ENCODE results near the gene FUBP1. TPM values are rescaled to one million over a fixed set of nuclear protein-coding genes. Genes with fewer than 3 reads are reported as not detected.
"Not testable (repeated sequence)": the region's sequence is repeated elsewhere in the genome, so short reads cannot be mapped to it uniquely, and the experiment has no call there.

FUBP1 gene
- total and polyA plus RNA-seq, 2 of the 8 experiments (the other 6 are each of a cell fraction or from before 2014, with no cell fraction given), result 184 to 201 TPM

DNA sequence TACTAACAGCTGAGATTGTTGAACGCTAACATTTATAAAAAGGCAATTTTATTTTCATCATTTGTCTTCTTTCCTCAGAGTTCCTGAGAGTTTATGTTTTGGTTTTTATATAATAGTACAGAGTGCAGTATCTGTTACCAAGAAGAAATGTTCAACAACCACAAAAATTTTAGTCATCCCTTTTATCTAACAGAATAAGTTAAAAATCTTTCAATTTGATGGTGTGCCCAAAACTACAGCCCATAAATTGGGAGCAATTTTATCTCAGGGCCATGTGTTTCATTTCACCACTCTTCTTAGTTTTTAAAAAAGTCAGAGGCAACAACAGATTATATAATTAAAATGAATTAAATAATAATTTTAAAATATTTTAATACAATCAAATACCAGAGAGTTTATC, 53.4 kb downstream of the FUBP1 start (continued):
- TF ChIP-seq RNF2 (IDR thresholded peaks at IDR 0.05; ENCODE audit: borderline replicate concordance, low read depth, low read length, missing control alignments, poor library complexity, severe bottlenecking) (no peak), CTBP2 (IDR thresholded peaks at IDR 0.05; ENCODE audit: borderline replicate concordance, insufficient read depth, insufficient read length, low read length) (no peak), RAD21 (IDR thresholded peaks at IDR 0.05 in 1 of 2, conservative IDR thresholded peaks at IDR 0.05 in 1 of 2; ENCODE audit: low read depth in 2 of 2, low read length in 2 of 2) (no peak), SP4 (IDR thresholded peaks at IDR 0.05; ENCODE audit: low read length) (no peak), NRF1 (IDR thresholded peaks at IDR 0.05; ENCODE audit: low read depth, low read length) (no peak), EZH2 (IDR thresholded peaks at IDR 0.05; ENCODE audit: low read depth, low read length, severe bottlenecking) (no peak), ASH2L (IDR thresholded peaks at IDR 0.05; ENCODE audit: low read length) (no peak)

DNA sequence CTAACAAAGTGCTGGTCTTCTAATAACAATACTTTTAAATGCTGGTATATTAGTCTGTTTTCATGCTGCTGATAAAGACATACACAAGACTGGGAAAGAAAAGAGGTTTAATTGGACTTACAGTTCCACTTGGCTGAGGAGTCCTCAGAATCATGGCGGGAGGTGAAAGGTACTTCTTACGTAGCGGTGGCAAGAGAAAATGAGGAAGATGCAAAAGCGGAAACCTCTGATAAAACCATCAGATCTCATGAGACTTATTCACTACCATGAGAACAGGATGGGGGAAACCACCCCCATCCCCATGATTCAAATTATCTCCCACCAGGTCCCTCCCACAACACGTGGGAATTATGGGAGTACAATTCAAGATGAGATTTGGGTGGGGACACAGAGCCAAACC, 60.0 kb downstream of the FUBP1 start:
- POLR2A ChIA-PET (ENCODE audit: partially characterized antibody); H3K79me2 ChIP-seq (ENCODE audit: control insufficient read depth in 1 of 2, insufficient read depth in 2 of 2, low read length in 2 of 2); H4K5ac ChIP-seq (ENCODE audit: insufficient read length, low read depth, low read length); H4K8ac ChIP-seq (ENCODE audit: extremely low read depth, insufficient read depth, low read length); H3K9ac ChIP-seq (replicated peaks in 1 of 4; ENCODE audit: extremely low read depth in 1 of 4, low read depth in 3 of 4, low read length in 3 of 4); H2AK5ac ChIP-seq (ENCODE audit: low read depth, low read length); H4K91ac ChIP-seq (replicated peaks; ENCODE audit: insufficient read length, low read length); CTCF ChIA-PET (ENCODE audit: partially characterized antibody); H2BK12ac ChIP-seq (ENCODE audit: low read depth, low read length); FAIRE-seq; H3K79me1 ChIP-seq (ENCODE audit: low read depth, low read length); H3K4me2 ChIP-seq (ENCODE audit: insufficient read depth in 1 of 2, low read depth in 2 of 2, low read length in 2 of 2); H3K56ac ChIP-seq (replicated peaks; ENCODE audit: insufficient read length, low read depth, low read length); H2BK120ac ChIP-seq (replicated peaks; ENCODE audit: low read depth, low read length); H2BK5ac ChIP-seq (ENCODE audit: low read depth, low read length); H3K9me3 ChIP-seq (ENCODE audit: insufficient read depth in 2 of 2, low read depth in 1 of 2, low read length in 1 of 2); H3K4me3 ChIP-seq (ENCODE audit: extremely low read depth in 1 of 4, insufficient read depth in 2 of 4, low read depth in 3 of 4, low read length in 4 of 4); H3K36me3 ChIP-seq (ENCODE audit: control insufficient read depth in 2 of 4, insufficient read depth in 4 of 4, low read length in 3 of 4); H3K14ac ChIP-seq (ENCODE audit: insufficient read length); H2AFZ ChIP-seq (ENCODE audit: low read length); H3K18ac ChIP-seq (ENCODE audit: extremely low read depth, low read length); H3K23ac ChIP-seq (ENCODE audit: insufficient read length); H3K27ac ChIP-seq (ENCODE audit: low read depth, low read length); H2BK20ac ChIP-seq (ENCODE audit: low read length); H3K4me1 ChIP-seq (replicated peaks in 1 of 4; ENCODE audit: control insufficient read depth in 3 of 4, insufficient read depth in 4 of 4, low read length in 3 of 4); H3K27me3 ChIP-seq (replicated peaks in 1 of 4; ENCODE audit: control insufficient read depth in 3 of 4, extremely low read depth in 1 of 4, insufficient read depth in 3 of 4, low read length in 3 of 4); H4K20me1 ChIP-seq (replicated peaks in 1 of 2; ENCODE audit: control insufficient read depth in 1 of 2, insufficient read depth in 2 of 2, low read length in 2 of 2); H3K4ac ChIP-seq (replicated peaks; ENCODE audit: insufficient read length, low read depth, low read length); H2BK15ac ChIP-seq (ENCODE audit: low read length); H3K23me2 ChIP-seq (ENCODE audit: low read depth, low read length); DNase-seq (ENCODE audit: low read depth in 1 of 2, low spot score in 2 of 2): not testable (repeated sequence)
- WGBS, 2 experiments (ENCODE audit: extremely low coverage in 1 of 2, insufficient coverage in 1 of 2, insufficient read length in 1 of 2, insufficient replicate concordance in 2 of 2, low coverage in 1 of 2, low lambda C conversion rate in 2 of 2, missing lambda C conversion rate in 1 of 2), result 93% methylated on average over 5 of the region's 5 CpGs; no CpG with 5 or more reads in 1 of the 2 experiments

Measured in H1 (cell line).